ENCODE data around the gene UNC13D. TPM values are rescaled to one million over a fixed set of nuclear protein-coding genes. Genes with fewer than 3 reads are reported as not detected.

Gene UNC13D
- total RNA-seq, 1 donor from 2014 or later, result 75.3 TPM

- DNase-seq (ENCODE audit: low spot score), result no peak
Measured at GRCh38 chr17:75850928-75851692, 6.9 kb upstream of the UNC13D start.

- no peak for DNase-seq (ENCODE audit: low spot score)
Measured at GRCh38 chr17:75849724-75850123, 5.5 kb upstream of the UNC13D start.

- DNase-seq (ENCODE audit: low spot score), result no peak
Measured at GRCh38 chr17:75849279-75849646, 5.1 kb upstream of the UNC13D start.

GRCh38 chr17:75848523-75849278 lies 4.5 kb upstream of the UNC13D start:
- peak; percentile 82 for DNase-seq (ENCODE audit: low spot score)

GRCh38 chr17:75847614-75848522 lies 3.7 kb upstream of the UNC13D start:
- no peak for DNase-seq (ENCODE audit: low spot score)

- DNase-seq (ENCODE audit: low spot score), result no peak
Measured at GRCh38 chr17:75846692-75847613, 2.7 kb upstream of the UNC13D start.

GRCh38 chr17:75845933-75846691 lies 1.9 kb upstream of the UNC13D start:
- DNase-seq (ENCODE audit: low spot score), result no peak

GRCh38 chr17:75845058-75845711 lies 981 bp upstream of the UNC13D start:
- peak; percentile 93 for DNase-seq (ENCODE audit: low spot score)

- peak; percentile 90 for DNase-seq (ENCODE audit: low spot score)
Measured at GRCh38 chr17:75844530-75845057, 390 bp upstream of the UNC13D start.

GRCh38 chr17:75842963-75843576 lies 1.1 kb downstream of the UNC13D start:
- DNase-seq (ENCODE audit: low spot score), result no peak

GRCh38 chr17:75842411-75842810 lies 1.8 kb downstream of the UNC13D start:
- no peak for DNase-seq (ENCODE audit: low spot score)

- no peak for DNase-seq (ENCODE audit: low spot score)
Measured at GRCh38 chr17:75840799-75841164, 3.4 kb downstream of the UNC13D start.

- no peak for DNase-seq (ENCODE audit: low spot score)
Measured at GRCh38 chr17:75839942-75840798, 4.0 kb downstream of the UNC13D start.

- no peak for DNase-seq (ENCODE audit: low spot score)
Measured at GRCh38 chr17:75838410-75838809, 5.8 kb downstream of the UNC13D start.

- DNase-seq (ENCODE audit: low spot score), result no peak
Measured at GRCh38 chr17:75837899-75838298, 6.3 kb downstream of the UNC13D start.

- no peak for DNase-seq (ENCODE audit: low spot score)
Measured at GRCh38 chr17:75836605-75837004, 7.6 kb downstream of the UNC13D start.

GRCh38 chr17:75835654-75835987 lies 8.6 kb downstream of the UNC13D start:
- DNase-seq (ENCODE audit: low spot score), result no peak

GRCh38 chr17:75834928-75835653 lies 9.1 kb downstream of the UNC13D start:
- no peak for DNase-seq (ENCODE audit: low spot score)
